ENCODE measurements around the gene REC8. TPM values are rescaled to one million over a fixed set of nuclear protein-coding genes. Genes with fewer than 3 reads are reported as not detected.

REC8 gene
- total RNA-seq, 1 donor from 2014 or later, result 35.3 TPM

DNA sequence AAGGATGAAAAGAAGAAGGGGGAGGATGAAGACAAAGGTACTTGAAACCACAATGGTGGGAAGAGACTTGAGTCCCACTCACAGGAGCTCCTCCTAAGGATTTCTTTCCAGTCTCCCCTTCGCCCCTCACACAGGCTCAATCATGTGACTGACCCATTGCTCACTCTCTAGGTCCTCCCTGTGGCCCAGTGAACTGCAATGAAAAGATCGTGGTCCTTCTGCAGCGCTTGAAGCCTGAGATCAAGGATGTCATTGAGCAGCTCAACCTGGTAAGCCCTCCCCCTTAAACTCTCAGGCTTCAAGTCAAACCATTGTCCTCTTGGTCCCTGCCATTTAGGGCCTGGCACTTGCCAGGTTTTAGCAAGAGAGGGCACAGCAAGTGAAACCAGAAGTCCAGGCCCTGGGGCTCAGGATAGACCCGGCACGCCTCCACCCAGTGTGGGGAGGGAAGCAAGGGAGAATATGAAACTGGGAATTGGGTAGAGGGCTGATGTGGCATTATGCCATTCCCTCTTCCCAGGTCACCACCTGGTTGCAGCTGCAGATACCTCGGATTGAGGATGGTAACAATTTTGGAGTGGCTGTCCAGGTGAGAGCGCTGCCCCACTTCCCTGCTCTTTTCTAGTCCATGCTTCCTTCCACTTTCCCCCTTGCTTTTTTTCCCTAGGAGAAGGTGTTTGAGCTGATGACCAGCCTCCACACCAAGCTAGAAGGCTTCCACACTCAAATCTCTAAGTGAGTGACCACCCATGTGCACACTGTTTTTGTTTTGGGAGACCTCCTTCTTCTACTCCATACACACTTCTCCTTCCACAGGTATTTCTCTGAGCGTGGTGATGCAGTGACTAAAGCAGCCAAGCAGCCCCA, 34.1 kb upstream of the REC8 start:
- ChIA-PET CTCF (interaction anchor here (0.6 to 2.7 kb wide), 7 partner anchors 8 to 155 kb away, joined by 3 to 13 read pairs (median 3); partner anchors contain the start of genes IRF9, PSME2 and RNF31), POLR2A (interaction anchor here (0.6 to 9.4 kb wide), 9 partner anchors 9 to 133 kb away, joined by 3 to 239 read pairs (median 11); partner anchors contain the start of genes CHMP4A, DCAF11, IPO4 and IRF9)
- DNase-seq (no peak), ATAC-seq (ENCODE audit: low read depth) (no peak)
- TF ChIP-seq, protein P1, sequence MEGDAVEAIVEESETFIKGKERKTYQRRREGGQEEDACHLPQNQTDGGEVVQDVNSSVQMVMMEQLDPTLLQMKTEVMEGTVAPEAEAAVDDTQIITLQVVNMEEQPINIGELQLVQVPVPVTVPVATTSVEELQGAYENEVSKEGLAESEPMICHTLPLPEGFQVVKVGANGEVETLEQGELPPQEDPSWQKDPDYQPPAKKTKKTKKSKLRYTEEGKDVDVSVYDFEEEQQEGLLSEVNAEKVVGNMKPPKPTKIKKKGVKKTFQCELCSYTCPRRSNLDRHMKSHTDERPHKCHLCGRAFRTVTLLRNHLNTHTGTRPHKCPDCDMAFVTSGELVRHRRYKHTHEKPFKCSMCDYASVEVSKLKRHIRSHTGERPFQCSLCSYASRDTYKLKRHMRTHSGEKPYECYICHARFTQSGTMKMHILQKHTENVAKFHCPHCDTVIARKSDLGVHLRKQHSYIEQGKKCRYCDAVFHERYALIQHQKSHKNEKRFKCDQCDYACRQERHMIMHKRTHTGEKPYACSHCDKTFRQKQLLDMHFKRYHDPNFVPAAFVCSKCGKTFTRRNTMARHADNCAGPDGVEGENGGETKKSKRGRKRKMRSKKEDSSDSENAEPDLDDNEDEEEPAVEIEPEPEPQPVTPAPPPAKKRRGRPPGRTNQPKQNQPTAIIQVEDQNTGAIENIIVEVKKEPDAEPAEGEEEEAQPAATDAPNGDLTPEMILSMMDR (IDR thresholded peaks at IDR 0.05), result no peak
- H3K4me3 Mint-ChIP-seq, result peak overlapping the region; percentile 35
- peak overlapping the region; percentile 90 for H3K27ac Mint-ChIP-seq
- H3K36me3 Mint-ChIP-seq (ENCODE audit: low read depth), result peaks cover 46% of the 10 kb centered on the region
- intact Hi-C loops (cut with micrococcal nuclease), result no loop called here
- no peaks in the 10 kb centered on the region for H3K27me3 Mint-ChIP-seq
- peaks cover 59% of the 10 kb centered on the region for H3K4me1 Mint-ChIP-seq
- no peaks in the 10 kb centered on the region for H3K9me3 Mint-ChIP-seq

DNA sequence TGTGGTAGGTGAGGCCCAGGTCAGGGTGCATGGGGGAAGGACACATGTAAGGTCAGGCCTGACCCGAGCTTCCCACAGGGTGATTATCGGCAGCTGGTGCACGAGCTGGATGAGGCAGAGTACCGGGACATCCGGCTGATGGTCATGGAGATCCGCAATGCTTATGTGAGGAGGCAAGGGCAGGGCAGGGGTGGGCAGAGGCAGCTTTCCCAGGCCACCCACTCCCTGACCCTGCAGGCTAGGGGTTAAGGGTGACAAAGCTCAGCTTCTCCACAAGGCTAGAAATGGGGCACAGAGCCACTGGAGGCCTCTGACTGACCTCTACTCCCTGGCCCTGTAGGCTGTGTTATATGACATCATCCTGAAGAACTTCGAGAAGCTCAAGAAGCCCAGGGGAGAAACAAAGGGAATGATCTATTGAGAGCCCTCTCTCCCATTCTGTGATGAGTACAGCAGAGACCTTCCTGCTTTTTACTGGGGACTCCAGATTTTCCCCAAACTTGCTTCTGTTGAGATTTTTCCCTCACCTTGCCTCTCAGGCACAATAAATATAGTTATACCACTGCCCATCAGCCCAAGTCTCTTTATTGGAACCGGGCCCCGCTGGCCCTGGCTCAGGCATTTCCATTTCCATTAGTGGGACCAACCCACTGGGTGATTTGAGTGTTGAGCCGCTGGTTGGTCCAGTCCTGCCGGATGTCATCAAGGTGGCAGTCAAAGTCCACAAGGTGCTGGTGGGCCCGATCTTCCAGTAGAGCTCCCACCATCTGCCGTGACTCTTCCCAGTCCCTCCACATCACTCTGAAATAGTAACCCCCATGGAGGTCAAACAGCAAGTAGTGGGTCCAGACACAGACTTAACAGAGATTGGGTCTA, 33.2 kb upstream of the REC8 start:
- DNase-seq (no peak), ATAC-seq (ENCODE audit: low read depth) (no peak)
- ChIA-PET POLR2A (interaction anchor here (0.9 to 9.4 kb wide), 5 partner anchors 9 to 45 kb away, joined by 3 to 239 read pairs (median 44); partner anchors contain the start of genes DCAF11, IRF9, NRL and PCK2), CTCF (interaction anchor here (0.7 to 3.1 kb wide), 5 partner anchors 23 to 154 kb away, joined by 3 to 13 read pairs (median 3); partner anchors contain the start of gene IRF9)
- TF ChIP-seq, protein P1 (IDR thresholded peaks at IDR 0.05), result no peak
- peaks cover 55% of the 10 kb centered on the region for H3K36me3 Mint-ChIP-seq (ENCODE audit: low read depth)
- peak overlapping the region; percentile 56 for H3K27ac Mint-ChIP-seq
- H3K9me3 Mint-ChIP-seq, result no peaks in the 10 kb centered on the region
- peak overlapping the region; percentile 28 for H3K4me3 Mint-ChIP-seq
- H3K4me1 Mint-ChIP-seq, result peaks cover 65% of the 10 kb centered on the region
- no peaks in the 10 kb centered on the region for H3K27me3 Mint-ChIP-seq
- intact Hi-C loops (cut with micrococcal nuclease), result no loop called here

DNA sequence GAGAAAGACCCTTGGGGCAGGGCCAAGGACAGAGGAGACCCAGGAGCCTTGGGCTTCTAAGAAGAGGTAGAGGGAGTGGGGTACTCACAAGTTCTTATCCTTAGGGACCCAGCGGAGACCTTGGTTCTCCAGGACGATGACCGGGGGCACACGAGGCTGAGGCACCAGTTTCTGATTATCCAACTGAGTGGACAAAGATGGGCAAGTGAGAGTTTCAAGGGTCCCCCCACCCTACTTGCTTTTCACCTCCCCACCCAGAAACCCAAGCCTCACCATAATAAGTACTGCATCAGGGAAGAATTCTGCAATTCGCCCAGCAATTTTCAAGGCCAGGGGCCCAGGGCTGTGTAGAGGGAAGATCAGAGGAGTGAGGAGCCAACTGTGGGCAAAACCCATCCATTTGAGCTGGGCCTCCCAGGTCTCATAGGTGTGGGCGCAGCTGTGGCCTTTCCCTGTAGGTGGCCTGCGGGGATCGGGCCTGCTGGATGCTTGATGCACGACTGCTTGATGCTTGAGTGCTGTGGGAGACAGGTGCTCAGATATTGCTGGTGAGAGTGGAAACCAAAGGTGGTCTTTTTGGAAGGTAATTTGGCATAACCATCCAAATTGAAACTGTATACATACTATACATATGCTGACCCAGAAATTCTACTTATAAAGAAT, 32.5 kb upstream of the REC8 start:
- ChIA-PET CTCF (interaction anchor here (3.1 kb wide), 1 partner anchor 31 kb away, joined by 13 read pairs; no protein-coding TSS in a partner anchor), POLR2A (interaction anchor here (0.9 to 9.4 kb wide), 4 partner anchors 8 to 49 kb away, joined by 3 to 239 read pairs (median 54); partner anchors contain the start of genes DCAF11, IPO4, NRL and PSME2)
- H3K4me3 Mint-ChIP-seq, result peak overlapping the region; percentile 52
- H3K4me1 Mint-ChIP-seq, result peaks cover 68% of the 10 kb centered on the region
- H3K27ac Mint-ChIP-seq, result no peak overlapping the region
- ATAC-seq (ENCODE audit: low read depth) (no peak), DNase-seq (no peak)
- intact Hi-C loops (cut with micrococcal nuclease), result no loop called here
- H3K36me3 Mint-ChIP-seq (ENCODE audit: low read depth), result peaks cover 63% of the 10 kb centered on the region
- H3K9me3 Mint-ChIP-seq, result no peaks in the 10 kb centered on the region
- no peaks in the 10 kb centered on the region for H3K27me3 Mint-ChIP-seq
- TF ChIP-seq, protein P1 (IDR thresholded peaks at IDR 0.05), result no peak

DNA sequence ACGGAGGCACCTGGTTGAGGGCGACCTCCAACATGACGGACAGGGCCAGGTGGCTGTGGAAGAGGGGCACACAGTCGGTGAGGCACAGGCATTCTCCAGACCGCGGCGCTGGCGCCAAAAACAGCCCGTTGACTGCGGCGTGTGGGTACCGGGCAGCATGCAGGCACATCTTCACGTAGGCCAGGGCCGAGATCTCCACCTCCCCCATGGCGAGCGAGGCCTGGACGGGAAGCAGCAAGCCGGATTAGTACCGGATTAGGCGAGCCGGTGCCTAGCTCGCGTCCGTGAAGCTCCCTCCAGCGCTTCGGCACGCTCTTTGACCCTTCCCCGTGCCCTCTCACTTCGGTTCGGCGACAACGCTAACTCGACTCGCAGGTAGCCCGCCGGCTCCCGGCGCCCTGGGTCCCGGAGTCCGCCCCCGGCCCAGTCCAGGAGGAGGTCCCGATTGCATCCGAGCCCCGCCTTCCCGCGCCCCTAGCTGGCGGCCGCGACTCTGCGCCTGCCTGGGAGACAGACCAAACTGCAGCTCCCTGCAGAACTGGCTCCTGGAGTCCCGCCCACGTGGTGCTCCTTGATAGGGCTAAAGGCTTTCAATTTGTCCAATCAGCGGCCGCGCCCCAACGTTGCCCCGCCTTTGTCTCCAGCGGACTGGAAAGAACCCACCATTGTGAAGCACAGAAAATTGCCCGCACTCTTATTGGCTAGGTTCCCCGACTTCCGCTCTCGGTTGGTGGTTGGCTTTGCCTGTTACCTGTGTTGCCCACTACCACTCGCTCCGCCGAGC, 30.6 kb upstream of the REC8 start, which contains the start of gene EMC9:
Gene EMC9 (minus strand): TSS at position 495 of the 784 bp plus-strand sequence. CDS start 287 bp downstream, at position 208.
- ATAC-seq (ENCODE audit: low read depth), result peak; percentile 90
- intact Hi-C loops (cut with micrococcal nuclease), result loop anchor here (1.0 kb wide), 7 partner anchors 20 to 158 kb away; partner anchors contain the start of genes CHMP4A, DCAF11, DHRS1 and IPO4
- TF ChIP-seq, protein P1 (IDR thresholded peaks at IDR 0.05), result no peak
- CTCF ChIA-PET, result interaction anchor here (1.0 to 3.1 kb wide), 3 partner anchors 19 to 32 kb away, joined by 10 to 13 read pairs (median 12); partner anchors contain the start of genes DCAF11, IRF9 and NRL
- H3K36me3 Mint-ChIP-seq (ENCODE audit: low read depth), result peaks cover 74% of the 10 kb centered on the region
- H3K4me3 Mint-ChIP-seq, result peak within 1 kb of the TSS; percentile 83
- peak within 1 kb of the TSS; percentile 87 for H3K27ac Mint-ChIP-seq
- H3K27me3 Mint-ChIP-seq, result no peaks in the 10 kb centered on the region
- H3K4me1 Mint-ChIP-seq, result peaks cover 78% of the 10 kb centered on the region
- POLR2A ChIA-PET, result interaction anchor here (0.7 to 9.4 kb wide), 24 partner anchors 9 to 149 kb away, joined by 3 to 239 read pairs (median 6); partner anchors contain the start of genes CHMP4A, DCAF11, IPO4 and IRF9
- no peaks in the 10 kb centered on the region for H3K9me3 Mint-ChIP-seq
- peak; percentile 92 for DNase-seq

Data from activated B cell treated with CpG ODN at 0.5 μM for 24 hours (primary cell).